ENCODE data around the gene FCGBP. TPM values are rescaled to one million over a fixed set of nuclear protein-coding genes. Genes with fewer than 3 reads are reported as not detected.
A peak's percentile ranks its signal among the peaks of the same experiment; 100 is the strongest.

Gene FCGBP
- total RNA-seq, 1 experiment from 2014 or later = 5.7 TPM

DNA sequence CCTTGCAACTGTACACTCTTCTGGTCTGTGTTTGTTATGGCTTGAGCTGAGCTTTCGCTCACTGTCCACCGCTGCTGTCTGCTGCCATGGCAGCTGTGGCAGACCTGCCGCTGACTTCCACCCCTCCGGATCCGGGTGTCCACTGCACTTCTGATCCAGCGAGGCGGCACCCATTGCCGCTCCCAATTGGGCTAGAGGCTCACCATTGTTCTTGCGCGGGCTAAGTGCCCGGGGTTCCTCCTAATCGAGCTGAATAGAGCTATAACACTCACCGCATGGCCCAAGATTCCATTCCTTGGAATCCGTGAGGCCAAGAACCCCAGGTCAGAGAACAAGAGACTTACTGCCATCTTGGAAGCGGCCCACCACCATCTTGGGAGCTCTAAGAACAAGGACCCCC, 34.4 kb upstream of the FCGBP start:
- H4K20me1 ChIP-seq (ENCODE audit: insufficient read depth) = no peaks in the 10 kb centered on the region
- H2AFZ ChIP-seq (ENCODE audit: low read depth, low read length, poor library complexity, severe bottlenecking) = no peak overlapping the region
- no TSS peak for BruUV-seq (replicated peaks)
- peaks cover 44% of the 10 kb centered on the region for H3K79me2 ChIP-seq (ENCODE audit: insufficient read depth, low read length)
- H3K9ac ChIP-seq (ENCODE audit: low read length) = no peak overlapping the region
- no peak for ATAC-seq
- H3K4me1 ChIP-seq (ENCODE audit: control insufficient read depth in 1 of 2, insufficient read depth in 2 of 2, low read length in 2 of 2) = peaks cover 6 to 18% of the 10 kb centered on the region in 2 experiments
- peaks cover 13 to 14% of the 10 kb centered on the region in 2 experiments; a peak in 3 of 4 replicates for H3K36me3 ChIP-seq (ENCODE audit: control insufficient read depth in 1 of 2, insufficient read depth in 2 of 2, low read length in 2 of 2)
- peak overlapping the region; percentile 99; the same call in 1 of the 2 replicates for H3K4me2 ChIP-seq (ENCODE audit: low read length)
- no peaks in the 10 kb centered on the region for H3K9me2 ChIP-seq (ENCODE audit: insufficient read depth)
- H3K27ac ChIP-seq (ENCODE audit: low read depth, low read length) = no peak overlapping the region
- ChIA-PET RAD21 (ENCODE audit: low non-redundant PET in 1 of 2, low total read pairs in 2 of 2, uncharacterized antibody in 2 of 2, unreplicated experiment in 2 of 2) (no interaction called here), CTCF (no interaction called here), POLR2A (no interaction called here)
- intact Hi-C loops (cut with micrococcal nuclease) = no loop called here
- DNase-seq (ENCODE audit: low read depth, low spot score) = no peak
- H3K9me3 ChIP-seq (ENCODE audit: control insufficient read depth in 1 of 2, insufficient read depth in 1 of 2, low read depth in 1 of 2, low read length in 2 of 2) = no peaks in the 10 kb centered on the region
- TF ChIP-seq TCF7L2 (IDR thresholded peaks at IDR 0.05; ENCODE audit: borderline replicate concordance, extremely low read depth, insufficient read depth, insufficient read length) (no peak), CBX3 (IDR thresholded peaks at IDR 0.05; ENCODE audit: low read depth) (no peak), SIN3A (IDR thresholded peaks at IDR 0.05; ENCODE audit: low read depth) (no peak)
- H3K4me3 ChIP-seq (replicated peaks in 1 of 2; ENCODE audit: low read depth in 1 of 2, low read length in 2 of 2) = no peak overlapping the region
- H3K27me3 ChIP-seq (ENCODE audit: insufficient read depth, low read length) = no peaks in the 10 kb centered on the region

DNA sequence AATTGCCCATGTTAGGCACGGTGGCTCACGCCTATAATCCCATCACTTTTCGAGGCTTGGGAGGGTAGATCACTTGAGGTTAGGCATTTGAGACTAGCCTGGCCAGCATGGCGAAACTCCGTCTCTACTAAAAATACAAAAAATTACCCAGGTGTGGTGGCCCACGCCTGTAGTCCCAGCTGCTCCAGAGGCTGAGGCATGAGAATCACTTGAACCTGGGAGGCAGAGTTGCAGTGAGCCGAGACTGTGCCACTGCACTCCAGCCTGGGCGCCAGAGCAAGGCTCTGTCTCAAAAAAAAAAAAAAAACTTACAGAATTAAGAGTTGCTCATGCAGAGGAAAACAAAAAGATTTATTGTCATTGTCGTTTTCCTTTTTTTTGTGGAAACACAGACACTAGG, 33.1 kb upstream of the FCGBP start:
- POLR2A ChIA-PET = no interaction called here

More for the DNA sequence above, 33.1 kb upstream of the FCGBP start:
- H3K36me3 ChIP-seq (ENCODE audit: control insufficient read depth in 1 of 2, insufficient read depth in 2 of 2, low read length in 2 of 2) = peaks cover 3 to 4% of the 10 kb centered on the region in 2 experiments; a peak in 2 of 4 replicates
- no peak overlapping the region for H3K9ac ChIP-seq (ENCODE audit: low read length)
- H3K27ac ChIP-seq (ENCODE audit: low read depth, low read length) = no peak overlapping the region
- no peak for TF ChIP-seq ZFX (IDR thresholded peaks at IDR 0.05)
- H3K27me3 ChIP-seq (ENCODE audit: insufficient read depth, low read length) = no peaks in the 10 kb centered on the region
- no peak overlapping the region for H3K4me3 ChIP-seq (replicated peaks in 1 of 2; ENCODE audit: low read depth in 1 of 2, low read length in 2 of 2)
- no peaks in the 10 kb centered on the region for H3K9me3 ChIP-seq (ENCODE audit: control insufficient read depth in 1 of 2, insufficient read depth in 1 of 2, low read depth in 1 of 2, low read length in 2 of 2)
- DNase-seq (ENCODE audit: low read depth, low spot score) = no peak
- no peaks in the 10 kb centered on the region for H3K9me2 ChIP-seq (ENCODE audit: insufficient read depth)
- ChIA-PET CTCF (no interaction called here), RAD21 (ENCODE audit: low non-redundant PET in 1 of 2, low total read pairs in 2 of 2, uncharacterized antibody in 2 of 2, unreplicated experiment in 2 of 2) (no interaction called here)
- H3K79me2 ChIP-seq (ENCODE audit: insufficient read depth, low read length) = peaks cover 32% of the 10 kb centered on the region
- ATAC-seq = no peak
- no peaks in the 10 kb centered on the region for H4K20me1 ChIP-seq (ENCODE audit: insufficient read depth)
- no peak overlapping the region for H3K4me2 ChIP-seq (ENCODE audit: low read length)
- peaks cover 6 to 18% of the 10 kb centered on the region in 2 experiments for H3K4me1 ChIP-seq (ENCODE audit: control insufficient read depth in 1 of 2, insufficient read depth in 2 of 2, low read length in 2 of 2)
- no TSS peak for BruUV-seq (replicated peaks)
- H2AFZ ChIP-seq (ENCODE audit: low read depth, low read length, poor library complexity, severe bottlenecking) = no peak overlapping the region
- intact Hi-C loops (cut with micrococcal nuclease) = no loop called here

Data from HCT116 (cell line).